ENCODE measurements around the gene SPDL1.
"Not testable (repeated sequence)": the region's sequence is repeated elsewhere in the genome, so short reads cannot be mapped to it uniquely, and the experiment has no call there.

SPDL1 gene

DNA sequence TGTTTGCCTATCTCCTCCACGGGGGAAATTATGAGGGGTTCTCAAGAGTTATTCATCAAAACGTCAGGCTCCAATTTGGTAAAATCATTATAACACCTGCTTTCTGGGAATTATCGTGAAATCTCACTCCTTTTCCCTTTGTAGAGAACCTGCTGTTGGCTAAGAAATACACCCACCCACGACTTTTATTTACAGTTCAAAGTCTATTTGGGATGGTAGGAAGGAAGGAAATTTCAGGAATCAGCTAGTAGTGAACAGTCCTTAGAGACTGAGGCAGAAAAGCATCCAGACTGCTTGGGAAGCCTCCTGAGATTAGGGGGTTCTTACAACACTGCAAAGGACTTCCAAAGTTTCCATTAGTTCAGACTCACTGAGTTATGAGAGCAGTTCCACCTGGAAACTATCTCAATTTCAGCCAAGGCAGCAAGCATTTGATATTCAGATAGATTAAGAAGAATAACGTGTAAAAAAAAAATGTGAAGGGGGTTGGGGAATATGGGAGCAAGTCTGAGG lies 9.4 kb upstream of the SPDL1 start:
- no peak for DNase-seq

DNA sequence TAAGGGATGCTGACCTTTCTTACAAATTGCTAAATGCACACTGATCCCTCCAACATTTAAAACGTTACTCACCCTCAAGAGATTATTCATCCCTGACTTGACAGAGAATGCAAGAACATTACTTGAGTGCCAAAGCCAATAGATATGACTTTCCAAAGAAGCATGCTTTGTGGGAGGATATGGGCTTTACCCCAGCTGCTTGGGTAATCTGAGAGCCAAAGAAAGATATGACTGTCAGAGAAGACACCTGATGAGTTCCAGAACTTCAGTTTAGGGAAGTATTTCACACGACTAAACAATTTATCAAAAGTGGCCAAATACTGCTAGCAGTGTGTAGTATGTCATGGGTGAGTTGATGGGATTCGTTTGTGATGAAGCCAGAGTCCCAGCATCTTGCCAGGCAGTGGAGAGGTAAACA lies 7.4 kb upstream of the SPDL1 start:
- DNase-seq = no peak

DNA sequence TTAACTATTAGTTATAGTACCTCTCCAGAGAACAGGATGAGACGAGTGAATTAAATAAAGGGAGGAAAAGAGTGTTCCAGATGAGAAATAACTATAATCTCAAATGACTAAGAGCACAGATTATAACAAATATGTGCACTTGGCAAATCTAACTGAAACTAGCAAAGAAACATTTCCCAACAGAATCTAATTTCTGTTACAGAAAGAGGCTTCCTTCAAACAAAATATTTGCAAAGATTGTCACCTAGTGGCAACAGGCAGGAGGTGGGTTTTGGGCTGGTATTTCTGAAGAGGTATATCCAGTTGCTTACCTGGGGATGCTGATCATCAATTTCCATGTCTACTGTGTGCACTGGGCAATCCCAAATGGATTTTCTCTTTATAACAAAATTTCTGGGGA lies 5.6 kb upstream of the SPDL1 start:
- DNase-seq = peak; percentile 19

DNA sequence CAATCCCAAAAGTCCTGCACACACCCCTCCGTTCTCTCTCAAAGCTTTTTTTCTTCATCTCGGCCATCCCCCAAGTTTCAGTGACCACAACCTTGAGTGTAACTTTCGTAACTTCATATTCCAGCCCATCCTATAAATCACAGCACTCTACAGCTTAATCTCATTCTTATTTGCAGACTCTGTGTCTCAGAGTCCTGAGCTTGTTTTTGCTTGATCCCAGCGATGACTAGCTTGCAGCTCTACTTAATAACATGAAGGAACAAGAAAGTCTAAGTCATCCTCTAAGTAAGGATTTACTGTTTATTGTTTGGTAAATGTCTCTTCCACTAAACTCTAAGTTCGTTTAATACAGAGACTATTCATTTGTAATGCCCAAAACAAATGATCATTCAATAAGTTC lies 2.6 kb upstream of the SPDL1 start:
- DNase-seq = no peak

DNA sequence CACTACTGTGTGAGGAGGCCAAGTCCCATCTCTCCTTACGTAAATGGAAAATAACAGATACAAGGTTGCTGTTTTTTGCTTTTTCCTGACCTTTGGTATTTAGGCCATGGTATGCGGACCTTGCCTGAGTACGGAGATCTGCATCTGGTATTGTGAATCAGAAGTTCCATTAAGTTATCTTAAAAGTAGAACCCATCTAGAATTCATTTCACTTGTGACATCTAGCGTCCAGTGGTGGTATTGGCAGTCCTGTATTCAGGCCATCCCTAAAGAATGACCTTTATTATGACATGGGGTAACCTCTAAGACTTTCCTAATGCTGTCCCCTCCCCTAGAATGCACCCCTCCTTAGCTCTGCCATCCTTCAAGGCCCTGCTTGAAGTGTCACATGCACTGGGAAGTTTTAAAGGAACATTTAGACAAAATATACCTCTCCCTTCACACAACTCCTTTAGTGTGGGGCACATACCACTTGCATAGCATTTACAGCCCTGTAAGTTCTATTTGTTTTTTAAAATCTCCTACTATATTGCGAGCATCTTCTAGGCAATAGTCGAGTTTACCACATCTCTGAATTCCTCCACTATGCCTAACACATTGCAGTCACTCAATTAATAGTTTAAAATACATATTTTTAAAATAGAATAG lies 1.9 kb upstream of the SPDL1 start:
- peak; percentile 77 for DNase-seq

DNA sequence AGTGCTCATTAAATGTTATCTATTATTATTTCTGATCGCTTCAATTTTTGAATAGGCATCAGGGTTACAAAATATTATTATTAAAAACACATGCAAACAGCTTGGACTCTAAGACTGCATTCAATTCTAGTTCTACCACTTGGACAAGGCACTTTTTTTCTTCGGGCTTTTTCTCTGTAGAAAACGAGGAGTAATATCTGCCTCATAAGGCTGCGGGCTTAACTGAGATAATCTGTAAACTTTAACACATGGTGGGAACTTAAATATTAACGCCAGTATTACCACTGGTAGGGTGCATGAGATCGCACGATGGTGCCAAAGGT lies 511 bp upstream of the SPDL1 start:
- no peak for DNase-seq

DNA sequence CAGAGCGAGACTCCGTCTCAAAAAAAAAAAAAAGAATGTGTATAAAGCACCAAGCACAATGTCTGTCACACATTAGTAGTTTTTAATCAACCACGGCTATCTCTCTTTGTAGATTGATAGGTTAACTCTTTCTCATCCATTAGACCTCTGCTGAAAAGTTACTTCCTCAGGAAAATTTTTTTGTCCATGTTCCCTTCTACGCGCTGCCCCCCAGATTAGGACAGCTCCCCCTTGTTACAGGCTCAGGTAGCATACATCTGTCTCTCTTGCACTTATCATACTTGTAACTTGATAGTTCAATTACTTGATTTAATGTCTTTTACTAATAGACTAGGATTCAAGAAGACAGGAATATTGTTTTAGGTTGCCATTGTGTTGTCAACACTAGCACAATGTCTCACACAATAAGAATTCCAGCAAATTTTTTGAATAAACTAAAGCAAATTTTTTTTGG lies 1.5 kb downstream of the SPDL1 start:
- no peak for DNase-seq

DNA sequence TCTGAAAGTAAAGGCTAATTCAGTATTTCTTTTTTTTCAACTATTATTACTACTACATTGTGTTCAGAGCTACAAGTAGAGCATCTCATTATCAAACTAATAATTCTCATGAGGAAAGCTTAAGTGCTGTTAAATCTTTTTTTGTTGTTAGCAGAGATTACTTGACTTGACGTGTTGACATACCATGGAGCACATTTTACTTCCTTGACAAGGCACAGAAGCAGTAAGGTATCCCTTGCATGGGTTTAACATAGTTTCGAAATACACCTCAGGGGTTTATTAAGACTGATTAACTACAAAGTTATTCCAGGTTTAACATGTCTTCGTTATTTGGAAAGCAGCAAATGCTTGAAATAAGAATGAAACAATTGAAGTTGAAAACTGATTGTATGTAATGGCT lies 7.0 kb downstream of the SPDL1 start:
- DNase-seq = no peak

DNA sequence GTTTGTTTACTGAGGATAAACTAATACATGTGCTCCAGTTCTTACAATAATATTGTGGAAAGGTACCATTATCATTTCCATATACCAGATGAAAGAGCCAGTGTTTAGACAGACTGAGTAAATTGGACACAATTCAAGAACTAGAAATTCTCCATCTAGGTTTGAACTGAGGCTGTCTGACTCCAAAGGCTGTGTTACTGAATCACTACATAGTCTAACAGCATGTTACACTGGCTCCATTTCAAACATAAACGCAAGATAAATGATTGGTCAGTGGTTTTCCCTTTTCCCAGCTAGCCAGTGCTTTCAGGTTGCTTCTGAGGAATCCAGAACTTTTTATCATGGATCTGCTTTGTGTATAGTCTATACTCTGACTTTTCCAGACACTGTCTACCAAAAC lies 8.1 kb downstream of the SPDL1 start:
- DNase-seq = no peak

DNA sequence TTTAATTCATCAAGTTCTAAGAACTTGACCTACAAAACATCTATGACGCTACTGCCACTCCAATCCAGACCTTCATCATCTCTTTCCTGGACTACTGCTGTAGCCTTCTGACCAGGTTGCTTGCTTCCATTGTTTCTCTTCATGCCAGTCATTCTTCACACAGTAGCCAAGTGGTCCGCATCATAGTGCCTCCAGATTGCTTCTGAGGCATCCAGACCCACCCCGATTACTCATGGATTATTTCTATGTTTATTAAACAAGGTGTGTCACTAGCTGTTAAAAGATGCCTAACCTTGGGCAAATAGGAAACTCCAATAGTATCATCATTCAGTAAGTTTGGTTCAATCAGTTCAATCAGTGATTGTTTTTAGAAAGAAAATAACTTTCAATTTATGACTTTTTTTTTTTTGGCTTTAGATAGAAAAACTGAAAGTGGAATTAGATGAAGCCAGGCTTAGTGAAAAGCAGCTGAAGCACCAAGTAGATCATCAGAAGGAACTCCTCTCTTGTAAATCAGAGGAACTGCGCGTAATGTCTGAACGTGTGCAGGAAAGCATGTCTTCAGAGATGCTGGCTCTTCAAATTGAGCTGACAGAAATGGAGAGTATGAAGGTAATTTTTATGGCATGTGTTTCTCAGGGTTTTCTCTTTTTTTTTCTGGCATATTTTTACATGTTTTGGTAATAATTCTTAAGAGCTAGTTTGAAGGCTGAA lies 9.5 kb downstream of the SPDL1 start:
- no peak for DNase-seq

DNA sequence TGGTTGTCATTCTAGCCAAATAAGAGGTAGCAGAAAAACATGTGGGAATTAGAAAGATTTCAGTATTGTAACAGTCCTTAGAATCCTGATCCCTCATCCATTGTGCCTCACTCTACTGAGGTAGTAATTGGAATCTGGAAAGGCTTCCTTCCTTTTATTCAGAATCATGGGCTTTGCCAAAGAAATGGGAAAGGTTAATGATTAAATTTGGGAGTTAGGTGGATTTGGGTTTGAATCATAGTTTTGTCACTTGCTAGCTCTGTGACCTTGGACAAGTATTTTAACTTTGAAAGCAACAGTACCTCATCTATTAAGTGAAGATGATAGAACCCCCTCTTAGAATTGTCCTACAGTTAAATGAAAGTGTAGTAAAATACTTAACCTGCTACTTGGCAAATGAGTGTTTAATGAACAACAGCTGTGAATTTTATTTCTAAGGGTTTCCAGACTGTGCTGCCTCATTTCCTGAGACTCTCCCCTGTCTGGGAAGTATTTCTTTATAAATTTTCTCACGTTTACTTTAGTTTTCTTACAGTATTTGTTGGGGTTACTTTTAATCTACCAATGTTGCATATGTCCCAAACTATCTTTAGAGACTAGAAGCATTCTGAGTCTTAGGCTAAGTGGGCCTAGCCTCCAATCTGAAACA lies 11.7 kb downstream of the SPDL1 start:
- no peak for DNase-seq

DNA sequence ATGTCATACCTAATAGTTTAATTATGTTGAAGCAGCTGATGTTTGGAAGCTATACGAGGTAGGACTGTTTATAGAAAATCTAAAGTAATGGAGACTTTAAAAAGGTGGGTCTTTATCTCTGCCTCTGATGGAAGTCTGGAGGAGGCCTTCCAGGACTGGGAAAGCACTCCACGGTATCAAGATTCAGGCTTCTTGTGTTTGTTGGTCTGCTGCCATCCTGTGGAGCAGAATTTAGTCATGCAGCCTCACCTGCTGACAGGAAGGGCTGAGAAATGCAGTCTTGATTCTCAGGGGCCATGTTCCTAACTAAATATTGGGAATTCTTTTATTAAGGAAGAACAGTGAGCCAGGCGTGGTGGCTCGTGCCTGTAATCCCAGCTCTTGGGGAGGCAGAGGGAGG lies 15.9 kb downstream of the SPDL1 start:
- no peak for DNase-seq

DNA sequence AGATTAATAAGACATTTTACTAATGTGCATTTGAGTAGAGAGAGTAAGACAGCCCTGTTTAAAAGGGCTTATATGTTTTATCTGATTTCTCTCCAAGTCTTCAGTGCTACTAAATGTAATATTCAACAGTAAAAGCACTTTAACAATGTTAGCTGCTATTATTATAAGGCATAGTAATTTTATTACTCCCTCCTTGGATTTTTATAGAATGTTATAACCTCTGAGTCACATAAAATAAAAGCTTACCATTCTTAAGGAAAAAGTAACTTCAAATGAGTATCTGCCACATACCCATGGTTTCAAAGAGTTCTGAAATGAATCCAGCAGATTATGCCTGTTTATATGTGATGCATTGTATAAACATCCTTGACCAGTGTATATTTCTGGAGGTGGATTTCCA lies 19.0 kb downstream of the SPDL1 start:
- DNase-seq = no peak

DNA sequence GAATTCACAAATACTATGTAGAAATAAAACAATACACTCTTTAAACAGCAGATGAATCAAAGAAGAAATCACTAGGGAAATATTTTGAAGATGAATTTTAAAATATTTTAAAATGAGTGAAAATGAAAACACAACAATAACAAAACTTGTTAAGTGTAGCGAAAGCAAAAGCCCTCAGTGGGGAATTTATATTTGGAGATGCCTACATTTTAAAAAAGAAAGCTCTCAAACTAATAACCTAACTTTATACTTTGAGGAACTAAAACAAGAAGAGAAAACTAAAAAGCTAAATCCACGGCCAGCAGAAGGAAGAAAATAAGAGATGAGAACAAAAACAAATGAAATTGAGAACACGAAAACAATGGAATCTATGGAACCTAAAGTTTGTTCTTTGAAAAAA lies 22.7 kb downstream of the SPDL1 start:
- no peak for DNase-seq

DNA sequence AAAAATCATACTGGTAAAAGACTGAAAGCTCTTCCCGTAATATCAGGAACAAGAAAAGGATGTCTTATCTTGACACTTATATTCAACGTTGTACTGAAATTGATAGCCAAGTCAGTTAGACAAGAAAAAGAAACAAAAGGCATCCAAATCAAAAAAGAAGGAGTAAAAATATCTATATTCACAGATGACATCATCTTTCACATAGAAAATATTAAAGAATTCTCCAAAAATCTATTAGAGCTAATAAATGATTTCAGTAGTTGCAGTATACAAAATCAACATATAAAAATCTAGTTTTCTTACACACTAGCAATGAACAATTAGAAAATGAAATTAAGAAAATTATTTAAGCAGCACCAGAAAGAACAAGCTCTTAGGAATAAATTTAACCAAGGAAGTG lies 24.3 kb downstream of the SPDL1 start:
- DNase-seq = no peak

DNA sequence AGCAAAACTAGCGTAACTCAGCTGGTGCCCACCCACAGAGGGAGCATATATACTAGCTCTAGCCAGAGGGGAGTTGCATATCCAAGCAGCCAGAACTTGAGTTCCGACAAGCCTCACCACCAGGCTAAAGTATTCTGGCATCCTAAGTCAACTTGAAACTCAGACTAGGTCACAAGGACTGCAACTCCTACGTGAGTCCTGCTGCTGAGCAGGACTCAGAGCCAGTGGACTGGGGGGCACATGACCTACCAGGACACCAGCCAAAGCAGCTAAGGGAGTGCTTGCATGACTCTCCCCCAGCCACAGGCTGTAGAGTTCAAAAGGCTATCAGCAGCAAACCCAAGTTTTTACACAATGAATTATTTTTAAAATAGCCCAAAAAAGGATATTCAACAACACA lies 26.1 kb downstream of the SPDL1 start:
- no peak for DNase-seq

DNA sequence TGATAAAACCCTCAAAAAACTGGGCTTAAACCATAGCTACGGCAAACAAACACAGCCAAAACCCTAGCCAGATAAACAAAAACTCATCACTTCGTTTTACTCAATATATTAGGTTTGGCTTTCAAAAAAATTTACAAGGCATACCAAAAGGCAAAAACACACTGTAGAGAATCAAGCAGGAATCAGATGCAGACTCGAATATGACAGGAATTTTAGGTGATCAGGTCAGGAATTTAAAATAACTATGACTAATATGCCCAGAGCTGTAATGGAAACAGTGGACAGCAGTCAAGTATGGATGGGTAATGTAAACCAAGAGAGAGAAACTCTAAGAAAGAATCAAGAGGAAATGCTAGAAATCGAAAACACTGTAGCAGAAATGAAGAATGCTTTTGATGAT lies 27.0 kb downstream of the SPDL1 start:
- DNase-seq = no peak

DNA sequence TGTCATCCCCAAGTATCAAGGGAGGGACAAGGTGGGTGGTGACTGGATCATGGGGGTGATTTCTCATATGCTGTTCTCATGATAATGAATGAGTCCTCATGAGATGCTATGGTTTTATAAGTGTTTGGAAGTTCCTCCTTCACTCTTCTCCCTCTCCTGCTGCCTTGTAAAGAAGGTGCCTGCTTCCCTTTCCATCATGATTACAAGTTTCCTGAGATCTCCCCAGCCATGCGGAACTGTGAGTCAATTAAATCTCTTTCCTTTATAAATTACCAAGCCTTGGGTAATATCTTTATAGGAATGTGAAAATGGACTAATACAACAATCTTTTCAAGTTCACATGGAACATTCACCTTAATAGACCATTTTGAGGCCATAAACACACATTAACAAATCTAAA lies 32.0 kb downstream of the SPDL1 start:
- DNase-seq = no peak

DNA sequence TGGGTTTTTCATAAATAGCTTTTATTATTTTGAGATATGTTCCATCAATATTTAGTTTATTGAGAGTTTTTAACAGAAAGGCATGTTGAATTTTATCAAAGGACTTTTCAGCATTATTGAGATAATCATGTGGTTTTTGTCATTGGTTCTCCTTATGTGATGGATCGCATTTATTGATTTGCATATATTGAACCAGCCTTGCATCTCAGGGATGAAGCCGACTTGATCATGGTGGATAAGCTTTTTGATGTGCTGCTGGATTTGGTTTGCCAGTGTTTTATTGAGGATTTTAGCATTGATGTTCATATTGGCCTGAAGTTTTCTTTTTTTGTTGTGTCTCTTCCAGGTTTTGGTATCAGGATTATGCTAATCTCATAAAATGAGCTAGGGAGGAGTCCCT lies 40.7 kb downstream of the SPDL1 start:
- DNase-seq = not testable (repeated sequence)

DNA sequence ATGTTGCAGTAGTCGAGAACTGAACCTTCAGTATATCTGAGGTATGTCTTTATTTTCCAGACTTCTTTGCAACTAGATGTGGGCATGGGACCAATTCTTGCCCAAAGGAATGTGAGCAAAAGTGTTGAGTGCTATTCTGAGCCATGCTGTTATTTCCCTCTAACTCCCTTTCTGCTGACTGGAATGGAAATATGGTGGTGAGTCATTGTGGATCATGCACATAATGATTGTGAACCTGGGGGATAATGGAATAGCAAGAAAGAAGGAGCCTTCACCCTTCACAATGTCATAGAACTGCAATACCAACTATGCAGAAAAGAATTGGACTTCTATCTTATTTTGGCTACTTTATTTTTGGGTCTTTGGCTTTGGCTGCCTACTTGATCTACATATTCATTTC lies 43.2 kb downstream of the SPDL1 start:
- DNase-seq = no peak

DNA sequence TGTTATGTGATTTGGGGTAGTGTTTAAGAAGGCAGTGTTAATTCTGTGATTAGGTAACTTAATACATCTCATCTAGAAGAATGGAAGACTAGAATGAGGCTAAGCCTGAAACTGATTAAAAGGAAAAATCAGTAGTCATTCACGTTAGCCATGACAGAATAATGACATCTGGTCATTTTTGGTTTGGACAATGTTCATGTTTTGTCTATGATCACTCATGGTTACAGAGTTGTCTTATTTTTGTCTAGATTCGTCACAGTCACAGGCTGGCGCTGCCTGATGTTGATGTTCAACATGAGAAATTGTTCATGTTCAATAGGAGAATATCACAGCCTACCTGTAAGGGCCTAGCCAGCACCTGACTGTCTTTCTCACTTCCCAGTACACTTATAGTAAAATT lies 44.0 kb downstream of the SPDL1 start:
- DNase-seq = no peak

DNA sequence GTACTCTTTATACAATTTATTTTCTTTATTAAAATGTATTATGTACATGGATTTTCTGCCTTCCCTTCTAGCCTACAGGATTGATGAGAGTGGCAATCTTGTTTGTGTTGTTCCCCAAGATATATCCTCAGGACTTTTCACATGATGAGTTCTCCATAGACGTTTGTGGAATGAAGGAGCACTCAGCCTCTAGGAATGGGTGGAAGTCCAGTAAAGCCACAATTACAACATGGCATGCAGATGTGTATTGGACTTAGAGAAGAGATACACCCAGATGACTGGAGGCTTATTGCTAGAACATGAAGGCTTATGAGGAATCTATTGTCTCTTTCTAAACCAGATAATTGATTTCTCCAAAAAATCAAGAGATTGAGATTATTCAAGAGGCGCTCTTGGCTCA lies 45.3 kb downstream of the SPDL1 start:
- no peak for DNase-seq

DNA sequence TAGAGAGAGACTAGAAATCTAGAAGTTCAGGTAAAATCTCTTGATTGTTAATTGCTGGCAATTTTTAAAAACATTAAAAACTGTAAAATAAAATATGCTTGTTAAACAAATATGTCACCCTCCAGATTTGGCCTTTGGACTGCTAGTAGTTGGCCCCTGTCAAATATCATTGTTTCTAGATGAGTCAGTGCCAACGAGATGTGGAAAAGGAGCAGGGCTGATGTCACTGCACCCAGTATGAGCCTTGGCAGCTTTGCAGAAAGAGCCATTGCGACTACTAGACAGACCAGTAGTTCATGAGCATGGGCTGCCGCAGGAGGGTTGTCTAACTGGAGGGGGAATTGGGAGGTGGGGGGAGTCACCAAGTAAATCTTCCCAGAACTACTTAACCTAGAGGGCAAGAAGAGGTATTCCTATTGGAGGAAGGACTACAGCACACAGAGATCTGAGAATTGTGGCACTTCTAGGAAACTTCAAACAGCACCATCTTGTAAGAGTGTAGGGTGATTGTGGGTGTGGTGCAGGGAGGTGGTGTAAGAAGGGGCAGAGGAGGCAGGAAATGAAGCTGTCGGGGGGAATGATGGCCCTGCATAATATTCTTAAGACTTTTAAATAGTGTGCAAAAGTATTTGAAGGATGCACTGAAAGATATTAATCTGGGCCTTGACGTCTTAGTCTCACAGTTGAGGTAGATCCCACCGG lies 46.4 kb downstream of the SPDL1 start:
- DNase-seq = peak; percentile 79

DNA sequence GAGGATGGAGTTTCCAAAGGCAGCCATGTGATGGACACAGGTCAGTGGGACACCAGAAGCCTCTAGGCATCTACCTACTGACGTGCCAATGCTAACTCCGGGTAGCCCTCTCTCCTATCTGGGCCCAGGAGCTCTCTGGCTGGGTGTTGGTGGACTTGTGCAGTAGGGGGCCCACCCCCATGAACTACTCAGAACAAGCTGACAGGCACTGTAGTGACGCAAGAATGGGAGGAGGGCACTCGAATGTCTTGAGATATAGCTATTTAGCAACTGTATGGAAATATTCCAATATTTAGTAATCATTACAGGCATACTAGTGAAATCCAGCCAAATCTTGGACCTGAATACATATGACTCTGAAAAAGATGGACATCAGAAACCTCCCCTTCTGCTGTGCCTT lies 47.8 kb downstream of the SPDL1 start:
- DNase-seq = no peak
